ENCODE measurements around the gene CTTNBP2.

DNA sequence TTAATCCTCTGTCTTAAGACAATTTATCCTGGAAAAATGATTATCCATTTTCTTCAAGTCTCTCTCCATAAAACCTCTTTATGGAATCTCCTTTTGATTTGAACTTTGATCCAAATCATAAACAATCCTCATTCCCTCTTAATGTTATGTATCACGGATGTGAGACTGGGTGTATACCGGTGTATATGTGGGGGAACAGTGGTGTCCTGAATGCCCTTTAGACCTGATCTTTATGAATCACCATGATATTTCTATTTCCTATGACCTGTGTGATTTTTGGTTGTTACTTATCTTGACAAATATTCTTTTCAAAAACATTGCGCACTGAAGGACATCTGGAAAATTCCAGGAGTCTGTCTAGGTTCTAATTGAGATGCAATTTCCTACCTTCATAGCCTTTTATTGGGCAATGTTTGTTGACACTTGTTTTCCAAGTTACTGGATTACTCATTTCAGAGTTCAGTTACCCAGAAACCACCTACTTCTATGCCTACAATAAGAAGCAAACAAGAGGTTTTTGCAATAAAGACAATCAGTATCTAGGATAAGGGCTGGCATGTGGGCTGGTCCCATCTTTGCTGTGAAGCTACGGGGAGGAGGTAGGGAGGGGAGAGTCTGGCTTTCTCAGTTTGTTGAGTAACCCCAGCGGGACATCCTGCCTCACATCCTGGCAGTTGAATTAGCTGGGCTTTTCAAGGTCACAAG is 190.4 kb downstream of the CTTNBP2 start:
- TF ChIP-seq POLR2AphosphoS5 (IDR thresholded peaks at IDR 0.05) (no peak), POLR2A (IDR thresholded peaks at IDR 0.05) (no peak), EP300 (IDR thresholded peaks at IDR 0.05; ENCODE audit: low read depth) (peak; percentile 9)
- TF ChIP-seq, protein P1, sequence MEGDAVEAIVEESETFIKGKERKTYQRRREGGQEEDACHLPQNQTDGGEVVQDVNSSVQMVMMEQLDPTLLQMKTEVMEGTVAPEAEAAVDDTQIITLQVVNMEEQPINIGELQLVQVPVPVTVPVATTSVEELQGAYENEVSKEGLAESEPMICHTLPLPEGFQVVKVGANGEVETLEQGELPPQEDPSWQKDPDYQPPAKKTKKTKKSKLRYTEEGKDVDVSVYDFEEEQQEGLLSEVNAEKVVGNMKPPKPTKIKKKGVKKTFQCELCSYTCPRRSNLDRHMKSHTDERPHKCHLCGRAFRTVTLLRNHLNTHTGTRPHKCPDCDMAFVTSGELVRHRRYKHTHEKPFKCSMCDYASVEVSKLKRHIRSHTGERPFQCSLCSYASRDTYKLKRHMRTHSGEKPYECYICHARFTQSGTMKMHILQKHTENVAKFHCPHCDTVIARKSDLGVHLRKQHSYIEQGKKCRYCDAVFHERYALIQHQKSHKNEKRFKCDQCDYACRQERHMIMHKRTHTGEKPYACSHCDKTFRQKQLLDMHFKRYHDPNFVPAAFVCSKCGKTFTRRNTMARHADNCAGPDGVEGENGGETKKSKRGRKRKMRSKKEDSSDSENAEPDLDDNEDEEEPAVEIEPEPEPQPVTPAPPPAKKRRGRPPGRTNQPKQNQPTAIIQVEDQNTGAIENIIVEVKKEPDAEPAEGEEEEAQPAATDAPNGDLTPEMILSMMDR (IDR thresholded peaks at IDR 0.05), result no peak

Data from transverse colon (tissue), 4 donors.